NCI-H460 (cell line): ENCODE measurements around the gene SSC5D. TPM values are rescaled to one million over a fixed set of nuclear protein-coding genes. Genes with fewer than 3 reads are reported as not detected.
"Not testable (repeated sequence)": the region's sequence is repeated elsewhere in the genome, so short reads cannot be mapped to it uniquely, and the experiment has no call there.

Source experiments
- DNase-seq: peaks from one replicate; pipeline ENCODE4 v3.0.0-alpha.2; 2016; ENCODE audit warnings: low read depth; ENCODE audit errors: extremely low read depth
- polyA plus RNA-seq: library from polyadenylated mRNA; depleted of rRNA; stranded (reverse); fragments of >200 nt; gene quantifications from 2 replicates; pipeline ENCODE4 v1.2.3, GENCODE V29; 2014; cell fraction: nucleus; rRNA removed
- total RNA-seq: library from RNA; depleted of rRNA; stranded (reverse); fragments of >200 nt; shearing (Covaris generic); gene quantifications from 2 replicates; pipeline ENCODE4 v1.2.3, GENCODE V29; 2014; rRNA removed

Gene SSC5D
- total RNA-seq = 0.07 TPM in 1 of 2 replicates, not detected in the other
- polyA plus RNA-seq = 0.17 and 0.75 TPM in 2 replicates

DNA sequence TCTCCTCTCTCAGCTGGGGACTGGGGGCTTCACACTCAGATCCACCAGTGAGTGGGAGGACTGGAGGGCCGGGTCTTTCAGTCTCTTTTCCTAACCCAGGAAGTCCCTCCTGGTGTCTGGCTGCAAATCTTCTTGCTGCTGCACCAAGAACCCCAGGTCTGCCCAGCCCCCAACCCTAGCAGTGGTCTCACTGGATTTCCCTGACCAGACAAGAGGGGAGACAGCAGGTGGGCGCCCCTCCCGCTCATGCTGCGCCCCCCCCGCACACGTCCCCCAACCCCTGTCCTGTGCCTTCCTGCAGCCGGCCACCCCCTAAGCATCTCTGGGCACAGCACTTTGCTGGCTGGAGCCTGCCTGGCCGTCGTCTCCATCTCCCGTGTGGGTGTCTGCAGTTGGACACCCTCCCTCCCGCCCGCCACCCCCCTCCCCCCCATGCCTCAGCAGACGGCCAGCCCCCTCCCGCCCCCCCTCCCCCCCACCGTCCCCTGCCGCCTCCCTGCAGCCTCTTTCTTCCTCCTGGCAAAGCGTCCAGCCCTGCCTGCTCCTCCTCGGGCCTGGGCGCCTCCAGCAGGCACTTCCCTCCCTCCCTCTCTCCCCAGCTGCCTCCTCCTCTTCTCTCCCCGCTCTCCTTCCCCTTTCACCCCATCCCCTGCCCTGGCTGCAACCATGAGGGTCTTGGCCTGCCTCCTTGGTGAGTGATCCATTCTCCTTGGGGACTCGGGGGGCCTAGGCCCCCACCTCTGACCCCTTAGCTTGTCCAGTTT lies at the start of gene SSC5D:
TSS of gene SSC5D (plus strand) at position 513 of the 764 bp plus-strand sequence. CDS start at position 667, 154 bp downstream.
- DNase-seq = no peak

DNA sequence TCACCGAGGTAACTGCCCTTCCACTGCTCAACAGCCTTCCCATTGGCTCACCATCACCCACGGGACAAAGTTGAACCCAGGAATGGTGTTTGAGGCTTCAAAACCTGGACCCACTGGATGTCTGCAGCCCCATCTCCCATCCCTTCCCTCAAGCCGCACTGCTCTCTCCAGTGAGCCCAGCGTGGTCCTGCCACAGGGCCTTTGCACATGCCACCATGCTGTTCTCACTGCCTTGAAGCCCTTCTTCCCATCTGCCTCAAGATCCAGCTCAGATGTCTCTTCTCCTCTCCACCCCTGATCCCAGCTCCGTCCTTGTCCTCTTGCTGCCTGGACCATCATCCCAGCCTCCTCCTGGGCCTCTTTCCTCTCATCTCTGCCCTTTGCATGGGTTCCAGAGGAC lies 49.2 kb upstream of the SSC5D start:
- DNase-seq = no peak

DNA sequence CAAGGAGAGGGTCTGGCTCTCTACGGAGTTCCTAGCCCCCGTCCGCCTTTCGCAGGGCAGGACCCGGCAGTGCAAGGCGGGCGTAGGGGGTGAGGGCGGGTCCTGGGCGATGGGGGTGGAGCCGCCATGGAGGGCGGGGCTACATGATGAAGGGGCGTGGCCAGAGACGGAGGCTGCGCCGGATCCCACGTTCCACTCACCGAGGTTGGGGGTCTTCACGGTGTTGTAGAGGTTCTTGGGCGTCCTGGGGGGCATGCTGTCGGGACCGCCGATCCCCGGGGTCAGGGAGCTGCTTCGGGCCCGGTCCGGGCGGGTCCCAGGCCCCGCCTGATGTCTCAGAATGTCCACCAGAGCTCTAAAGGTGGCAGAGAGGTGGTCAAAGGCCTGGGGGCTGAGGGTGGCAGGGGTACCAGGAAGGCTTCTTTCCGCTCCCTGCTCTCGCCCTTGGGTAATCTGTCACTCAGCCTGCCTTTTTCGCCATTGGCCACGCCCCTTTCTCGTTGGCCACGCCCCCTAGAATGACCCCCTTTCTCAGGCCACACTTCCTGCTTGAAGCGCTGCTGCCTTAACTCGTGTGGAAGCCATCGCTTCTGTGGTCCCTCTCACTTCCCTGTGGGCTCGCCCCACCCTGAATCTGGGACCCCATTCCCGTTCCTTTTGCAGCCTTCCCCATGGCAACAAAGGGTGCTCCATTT lies 47.7 kb upstream of the SSC5D start:
- no peak for DNase-seq

DNA sequence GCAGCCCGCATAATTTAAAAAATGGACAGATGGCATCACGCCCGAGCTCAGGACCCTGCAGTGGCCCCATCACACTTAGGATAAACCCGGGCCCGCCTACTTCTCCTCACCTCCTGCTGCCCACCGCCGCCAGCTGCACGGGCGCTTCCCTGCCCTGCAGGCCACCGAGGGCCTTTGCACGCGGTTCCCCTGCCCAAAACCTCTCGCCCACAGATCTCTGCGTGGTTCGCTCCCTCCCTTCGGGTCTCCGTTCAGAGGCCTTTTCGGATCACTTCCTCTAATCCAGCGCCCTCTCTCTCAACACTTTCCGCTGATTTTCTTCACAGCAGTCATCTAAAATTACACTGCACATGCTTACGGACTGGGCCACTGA lies 46.9 kb upstream of the SSC5D start:
- DNase-seq = no peak

DNA sequence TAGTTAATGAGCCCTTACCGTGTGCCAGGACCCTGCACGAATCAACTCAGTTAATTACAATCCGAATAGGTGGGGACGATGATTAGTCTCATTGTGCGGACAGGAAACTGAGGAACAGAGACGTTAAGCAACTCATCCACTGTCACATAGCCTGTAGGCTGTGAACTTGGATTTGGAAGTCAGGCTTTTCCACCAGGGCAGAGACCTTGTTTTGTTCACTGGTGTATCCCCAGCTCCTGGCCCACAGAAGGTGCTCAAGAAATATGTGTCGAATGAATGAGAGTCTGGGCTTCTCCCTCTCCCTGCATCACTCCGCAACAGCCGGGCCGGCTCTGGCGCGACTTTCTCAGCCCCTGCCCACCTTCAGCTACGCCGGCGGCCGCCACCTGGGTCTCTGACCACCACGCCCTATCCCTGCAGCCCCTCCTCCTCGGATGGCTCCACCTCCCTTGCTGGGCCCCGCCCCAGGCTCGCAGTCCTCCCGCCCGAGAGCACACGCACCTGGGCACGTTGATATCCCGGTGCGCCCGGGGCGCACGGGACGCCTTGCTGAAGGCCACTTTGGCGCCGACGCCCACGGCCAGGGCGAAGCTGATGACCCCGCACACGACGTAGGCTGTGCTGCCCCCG lies 46.4 kb upstream of the SSC5D start:
- no peak for DNase-seq

DNA sequence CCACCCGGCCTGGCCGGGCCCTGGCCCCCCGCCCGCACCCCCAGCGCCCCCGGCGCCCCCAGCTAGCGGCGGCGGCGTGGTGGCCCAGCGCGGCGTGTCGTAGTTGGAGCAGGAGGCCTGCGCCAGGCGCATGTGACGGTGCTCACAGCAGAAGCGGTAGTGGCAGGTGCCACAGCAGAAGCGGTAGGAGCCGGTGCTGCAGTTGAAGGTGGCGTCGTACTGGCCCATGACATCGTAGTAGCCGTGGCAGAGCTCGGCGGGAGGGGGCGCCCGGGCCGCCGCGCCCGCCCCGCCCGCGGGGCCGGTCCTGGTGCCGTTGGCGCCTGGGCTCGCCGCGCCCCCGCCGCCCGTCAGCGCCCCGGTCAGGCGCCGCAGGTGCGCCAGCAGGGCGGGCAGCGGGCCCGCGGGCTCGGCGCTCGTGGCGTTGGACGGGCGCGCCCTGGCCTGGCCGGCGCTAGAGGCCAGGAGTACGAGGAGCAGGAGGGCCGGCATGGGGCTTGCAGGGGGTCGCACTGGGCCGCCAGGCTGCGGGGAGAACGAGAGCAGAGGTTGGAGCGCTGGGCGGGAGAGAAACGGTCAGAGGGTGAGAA lies 45.8 kb upstream of the SSC5D start:
- DNase-seq = no peak

DNA sequence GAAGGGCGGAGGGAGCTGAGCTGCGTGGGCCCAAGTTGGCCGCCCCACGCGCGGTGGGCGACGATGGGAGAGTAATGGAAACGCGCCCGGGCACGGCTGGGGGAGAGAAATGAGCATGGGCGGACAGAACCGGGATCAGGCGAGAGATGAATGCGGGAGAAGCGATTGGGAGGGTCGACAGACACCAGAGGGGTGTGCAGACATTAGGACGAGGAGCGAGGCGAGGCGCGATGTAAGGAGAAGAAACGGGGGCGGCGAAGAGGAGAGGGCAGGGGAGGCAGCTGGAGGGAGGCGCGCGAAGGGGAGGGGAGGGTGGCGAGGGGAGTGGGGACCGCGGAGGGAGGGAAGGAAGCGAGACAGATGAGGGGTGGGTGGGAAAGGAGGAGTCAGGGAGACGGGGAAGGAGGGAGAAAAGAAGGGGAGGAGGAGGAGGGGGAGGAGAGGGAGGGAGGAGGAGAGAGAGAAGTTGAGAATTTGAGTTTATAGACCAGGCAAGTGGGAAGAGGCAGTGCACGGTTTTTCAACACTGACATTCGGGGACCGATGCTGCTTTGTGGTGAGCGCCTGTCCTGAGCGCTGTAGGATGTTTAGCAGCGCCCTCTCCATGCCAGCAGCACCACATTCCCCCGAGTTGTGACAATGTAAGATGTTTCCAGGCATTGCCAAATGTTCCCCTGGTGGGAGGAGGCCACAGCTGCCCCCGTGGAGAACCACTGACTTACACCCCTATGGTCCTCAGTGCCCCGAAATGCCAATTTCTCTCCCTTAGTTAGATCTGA lies 45.0 kb upstream of the SSC5D start, which contains the start of gene SHISA7:
TSS of gene SHISA7 (minus strand) at position 256 of the 779 bp plus-strand sequence. CDS start 437 bp downstream, outside the sequence.
- no peak for DNase-seq

DNA sequence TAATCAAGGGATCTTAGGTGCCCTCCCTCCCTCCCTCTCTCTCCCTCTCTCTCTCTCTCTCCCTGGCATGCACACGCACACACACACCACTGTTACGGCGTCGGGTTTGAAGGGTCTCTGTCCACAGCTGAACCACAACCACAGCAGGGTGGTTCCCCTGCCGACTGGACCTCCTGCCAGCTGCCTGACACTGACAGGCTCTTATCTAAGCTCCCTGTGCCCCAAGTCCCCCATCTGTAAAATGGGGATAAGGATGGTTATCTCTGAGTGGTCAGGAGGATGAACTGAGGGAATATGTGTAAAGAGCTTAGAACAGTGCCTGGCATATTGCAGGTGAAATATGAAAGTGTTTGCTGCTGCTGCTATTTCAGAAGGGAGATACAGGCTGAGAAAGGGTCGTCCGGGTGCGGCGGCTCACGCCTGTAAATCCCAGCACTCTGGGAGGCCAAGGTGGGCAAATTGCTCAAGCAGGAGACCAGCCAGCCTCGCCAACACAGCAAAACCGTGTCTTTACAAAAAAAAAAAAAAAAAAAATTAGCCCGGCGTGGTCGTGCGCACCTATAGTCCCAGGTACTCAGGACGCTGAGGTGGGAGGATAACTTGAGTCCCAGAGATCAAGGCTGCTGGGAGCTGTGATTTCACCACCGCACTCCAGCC lies 44.3 kb upstream of the SSC5D start:
- no peak for DNase-seq

DNA sequence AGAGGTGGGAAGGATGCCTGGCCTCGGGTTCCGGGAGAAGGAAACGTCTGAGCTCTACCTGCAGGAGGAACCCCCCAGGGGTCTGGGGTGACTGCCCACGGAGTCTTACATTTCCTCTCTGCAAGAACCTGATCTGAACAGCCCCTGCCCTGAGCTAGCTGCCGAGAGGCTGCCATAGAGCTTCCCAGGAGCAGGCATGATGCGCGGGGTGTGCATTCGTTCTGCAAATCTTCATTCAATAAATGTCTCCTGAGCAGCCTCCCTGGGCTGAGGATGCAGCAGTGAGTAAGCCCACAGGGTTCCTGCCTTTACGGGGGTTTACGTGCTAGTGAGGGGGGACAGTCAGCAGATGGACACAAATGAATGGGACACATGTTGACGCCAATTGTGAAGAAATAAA lies 43.6 kb upstream of the SSC5D start:
- DNase-seq = no peak

DNA sequence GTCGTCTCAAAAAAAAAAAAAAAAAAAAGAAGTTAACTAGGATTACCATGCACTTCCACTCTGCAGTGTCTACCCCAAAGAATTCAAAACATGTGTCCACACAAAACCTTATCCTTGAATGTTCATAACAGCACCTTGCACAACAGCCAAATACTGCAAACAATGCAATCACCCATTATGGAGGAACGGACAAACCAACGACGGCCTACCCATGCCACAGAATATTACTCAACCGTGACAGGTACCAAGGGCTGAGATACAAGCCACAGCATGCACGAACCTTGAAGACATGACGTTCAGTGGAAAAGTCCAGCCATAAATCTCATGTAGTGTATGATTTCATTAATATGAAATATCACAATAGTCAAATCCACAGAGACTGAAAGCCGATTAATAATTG lies 42.2 kb upstream of the SSC5D start:
- no peak for DNase-seq

DNA sequence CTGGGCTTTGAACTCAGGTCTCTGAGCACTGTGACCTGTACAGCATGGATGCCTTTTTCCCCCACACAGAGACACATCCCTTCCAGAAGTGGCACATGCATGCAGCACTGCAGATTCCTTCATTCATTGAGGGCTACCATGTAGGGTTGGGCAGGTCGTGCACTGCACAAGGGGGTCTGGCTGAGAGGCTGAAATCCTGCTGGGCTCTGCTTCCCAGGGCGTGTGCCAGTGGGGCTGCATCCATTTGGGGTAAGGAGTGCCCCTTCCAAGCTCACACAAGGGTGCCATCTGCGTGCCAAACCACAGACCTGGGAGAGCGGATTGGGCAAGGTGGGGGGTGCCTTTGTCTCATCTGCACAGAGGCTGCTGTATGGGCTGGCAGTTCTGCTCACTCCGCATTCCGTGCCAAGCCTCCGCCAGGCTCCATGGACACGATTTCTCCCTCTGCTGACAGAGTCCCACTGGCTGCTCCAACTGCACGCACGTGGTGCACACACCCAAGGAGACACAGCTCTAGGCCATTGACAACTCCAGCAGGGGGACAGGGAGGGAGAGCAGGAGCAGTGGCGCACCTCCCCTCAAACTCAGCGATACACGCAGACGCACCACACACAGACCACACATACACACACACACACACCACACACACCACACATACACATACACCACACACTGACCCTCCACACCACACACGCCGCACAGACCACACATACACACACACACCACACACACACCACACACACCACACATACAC lies 40.6 kb upstream of the SSC5D start:
- peak; percentile 30 for DNase-seq

DNA sequence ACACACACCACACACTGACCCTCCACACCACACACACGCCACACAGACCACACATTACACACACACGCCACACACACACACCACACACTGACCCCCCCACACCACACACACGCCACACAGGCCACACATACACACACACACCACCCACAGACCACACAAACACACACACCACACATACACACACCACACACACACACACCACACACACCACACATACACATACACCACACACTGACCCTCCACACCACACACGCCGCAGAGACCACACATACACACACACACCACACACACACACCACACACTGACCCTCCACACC lies 40.1 kb upstream of the SSC5D start:
- DNase-seq = not testable (repeated sequence)

DNA sequence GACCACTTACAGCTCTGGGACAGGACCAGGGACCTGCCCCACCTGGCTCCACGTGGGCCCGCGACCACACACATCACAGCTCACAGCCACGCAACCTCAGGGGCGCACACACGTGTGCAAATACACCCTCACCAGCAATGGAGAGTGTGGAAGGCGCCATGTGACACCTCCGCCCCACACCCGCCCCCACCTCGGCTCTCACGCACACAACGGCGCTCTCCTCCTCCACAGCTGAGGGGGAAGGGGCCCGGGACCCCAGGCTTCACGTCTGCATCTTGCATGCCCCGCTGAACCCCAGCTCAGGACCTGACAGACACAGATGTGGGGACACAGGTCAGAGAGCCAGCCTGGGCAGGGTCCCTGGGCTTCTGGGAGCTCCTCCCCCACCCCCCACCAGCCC lies 38.8 kb upstream of the SSC5D start:
- DNase-seq = no peak

DNA sequence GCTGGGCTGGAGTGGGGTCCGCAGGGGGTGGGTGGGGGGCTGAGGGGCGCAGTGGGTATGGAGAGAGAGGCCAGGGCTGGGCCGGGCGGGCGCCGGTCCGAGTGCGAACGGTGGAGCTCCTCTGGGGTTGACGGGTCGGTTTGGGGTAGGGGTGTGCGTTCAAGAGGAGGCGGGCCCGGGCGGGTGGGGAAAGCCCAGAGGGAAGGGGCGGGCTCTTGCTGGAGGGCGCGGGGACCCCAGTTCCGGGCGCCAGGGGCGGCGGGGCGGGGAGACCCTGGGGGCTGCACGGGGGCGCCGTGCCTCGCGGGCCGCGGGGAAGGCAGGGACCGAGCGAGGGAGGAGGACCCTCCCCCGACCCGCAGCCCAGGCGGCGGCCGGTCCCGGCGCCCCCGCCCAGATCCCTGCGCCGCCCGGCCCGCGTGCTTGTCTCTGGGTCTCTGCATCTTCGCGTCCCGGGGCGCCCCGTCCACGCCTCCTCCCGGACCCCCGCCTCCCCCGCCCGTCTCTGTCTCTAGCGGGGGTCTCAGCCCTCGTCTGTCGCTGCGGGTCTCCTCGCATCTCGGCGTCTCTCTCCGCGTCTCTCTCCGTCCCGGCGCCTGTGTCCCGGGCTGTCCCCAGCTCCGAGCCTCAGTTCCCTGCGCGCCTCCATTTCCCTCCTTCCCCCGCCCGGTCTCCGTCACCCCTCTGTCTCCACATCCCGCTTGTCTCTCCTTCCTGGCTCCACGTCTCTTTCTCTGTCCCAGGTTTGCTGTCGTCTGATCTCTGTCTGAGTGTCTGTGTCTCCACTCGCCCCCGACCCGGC lies 36.9 kb upstream of the SSC5D start:
- no peak for DNase-seq

DNA sequence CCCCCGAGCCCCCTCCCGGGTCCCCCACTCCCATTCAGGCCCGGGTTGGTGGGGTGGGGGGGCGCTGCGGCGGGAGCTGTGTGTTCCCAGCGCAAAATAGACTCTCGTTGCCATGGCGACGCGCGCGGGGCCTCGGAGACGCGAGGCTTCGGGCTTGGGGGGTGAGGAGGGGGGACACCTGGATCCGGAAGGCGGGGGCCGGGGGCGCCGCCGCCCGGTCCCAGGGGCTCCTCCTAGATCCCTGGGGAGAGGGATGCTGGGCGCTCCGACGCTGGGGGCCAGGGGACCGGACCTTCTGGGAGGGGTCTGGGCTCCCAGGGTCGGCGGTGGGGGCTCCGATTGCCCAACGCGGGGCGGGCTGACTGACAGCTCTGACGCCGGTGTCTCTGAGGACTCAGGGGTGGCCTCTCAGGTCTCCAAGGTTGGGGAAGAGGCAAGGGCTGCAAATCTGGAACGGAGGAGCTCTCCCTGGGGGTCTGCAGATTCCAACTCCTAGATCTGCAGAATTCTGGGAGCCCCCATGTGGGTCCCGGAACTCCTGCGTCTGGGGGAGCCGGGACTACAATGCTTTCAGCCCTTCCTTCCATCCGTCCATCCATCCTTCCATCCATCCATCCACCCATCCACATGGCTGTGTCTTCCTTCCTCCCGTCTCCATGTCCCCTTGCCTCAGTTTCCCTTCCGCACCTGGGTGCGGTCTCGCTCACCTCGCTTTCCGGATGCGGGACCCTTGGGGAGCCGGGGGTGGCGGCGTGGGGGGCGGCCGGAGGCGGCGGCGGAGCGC lies 36.1 kb upstream of the SSC5D start:
- no peak for DNase-seq

DNA sequence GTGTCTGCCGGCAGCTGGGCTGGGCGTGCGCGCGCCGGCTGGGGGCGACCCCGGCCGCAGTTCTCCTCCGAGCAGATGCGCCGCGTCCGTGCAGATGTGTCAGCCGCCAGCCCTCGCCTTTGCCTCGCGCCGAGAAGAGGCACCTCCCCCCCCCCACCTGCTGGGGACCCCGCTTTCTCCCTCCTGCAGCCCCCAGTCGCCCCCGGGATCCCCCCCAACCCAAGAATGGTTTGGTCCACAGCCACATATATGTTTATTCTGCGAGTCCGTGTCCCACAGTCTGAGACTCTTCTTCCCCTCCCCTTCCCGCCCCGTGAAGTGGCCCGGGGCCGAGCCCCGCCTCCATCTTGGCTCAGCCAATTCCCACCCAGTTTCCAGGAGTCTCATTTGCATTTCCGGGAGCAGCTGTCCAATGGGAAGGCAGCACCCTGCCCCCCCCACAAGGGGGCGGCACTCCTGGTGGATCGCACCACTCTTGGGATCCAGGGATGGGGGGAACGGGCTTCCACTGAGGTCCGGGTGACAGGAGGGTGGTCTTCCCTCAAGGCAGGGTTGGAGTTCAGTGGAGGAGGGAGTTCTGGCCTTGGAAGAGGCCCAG lies 35.4 kb upstream of the SSC5D start:
- peak; percentile 7 for DNase-seq
